GM21717 (cell line): ENCODE results near the gene C7orf57.

ENCODE experiments used
- ATAC-seq: cut with Tn5 transposase; IDR thresholded peaks from one replicate; pipeline ENCODE4 v1.9.1; 2021; ENCODE audit warnings: mild to moderate bottlenecking, moderate library complexity; ENCODE audit not compliant: unreplicated experiment

The C7orf57 gene

GRCh38 chr7:48107926-48108472 is 72.7 kb downstream of the C7orf57 start:
- no peak for ATAC-seq

GRCh38 chr7:48108959-48109847 is 73.9 kb downstream of the C7orf57 start:
- no peak for ATAC-seq

GRCh38 chr7:48109848-48110663 is 74.7 kb downstream of the C7orf57 start:
- peak; percentile 89 for ATAC-seq

GRCh38 chr7:48110868-48111267 is 75.5 kb downstream of the C7orf57 start:
- no peak for ATAC-seq
